H9 (cell line): Measurements from ENCODE around the gene SYTL1. TPM values are rescaled to one million over a fixed set of nuclear protein-coding genes. Genes with fewer than 3 reads are reported as not detected.

ENCODE experiments used
- DNase-seq: peaks from one replicate; pipeline ENCODE4 v3.0.0-alpha.2; 2017
- H2AFZ ChIP-seq: one replicate; pipeline ENCODE4 v1.6.1; 2013; ENCODE audit warnings: mild to moderate bottlenecking, low read length, control low read depth, moderate library complexity
- H2AK5ac ChIP-seq: 2 replicates; pipeline ENCODE4 v1.6.1; 2013; ENCODE audit warnings: low read length, control low read depth, mixed read lengths; ENCODE audit not compliant: insufficient read length
- H2BK120ac ChIP-seq: one replicate; pipeline ENCODE4 v1.6.1; 2013; ENCODE audit warnings: low read depth, mild to moderate bottlenecking, low read length, control low read depth, inconsistent platforms; ENCODE audit not compliant: poor library complexity, severe bottlenecking
- H2BK12ac ChIP-seq: 2 replicates; pipeline ENCODE4 v1.6.1; 2013; ENCODE audit warnings: low read length, control low read depth, mixed read lengths, low read depth; ENCODE audit not compliant: insufficient read length
- H2BK15ac ChIP-seq: 2 replicates; pipeline ENCODE4 v1.6.1; 2013; ENCODE audit warnings: low read depth, low read length, control low read depth
- H2BK20ac ChIP-seq: one replicate; pipeline ENCODE4 v1.6.1; 2013; ENCODE audit warnings: low read depth, mild to moderate bottlenecking, low read length, control low read depth, inconsistent platforms; ENCODE audit not compliant: poor library complexity, severe bottlenecking
- H2BK5ac ChIP-seq: 2 replicates; pipeline ENCODE4 v1.6.1; 2013; ENCODE audit warnings: low read length, control low read depth, mixed read lengths; ENCODE audit not compliant: insufficient read length
- H3K14ac ChIP-seq: 2 replicates; pipeline ENCODE4 v1.6.1; 2013; ENCODE audit warnings: low read length, control low read depth; ENCODE audit not compliant: insufficient read depth
- H3K18ac ChIP-seq: 2 replicates; pipeline ENCODE4 v1.6.1; 2013; ENCODE audit warnings: low read depth, mild to moderate bottlenecking, mixed read lengths, low read length, control low read depth; ENCODE audit not compliant: insufficient read length
- H3K23ac ChIP-seq: 2 replicates; pipeline ENCODE4 v1.6.1; 2013; ENCODE audit warnings: low read length, control low read depth, mixed read lengths, low read depth; ENCODE audit not compliant: insufficient read length
- H3K23me2 ChIP-seq: 2 replicates; pipeline ENCODE4 v1.6.1; 2013; ENCODE audit warnings: low read depth, mild to moderate bottlenecking, mixed read lengths, low read length, control low read depth; ENCODE audit not compliant: insufficient read length, poor library complexity, severe bottlenecking
- H3K27ac ChIP-seq: 2 replicates; pipeline ENCODE4 v1.5.1; 2013; ENCODE audit warnings: low read length, control low read depth, mixed read lengths, low read depth; ENCODE audit not compliant: insufficient read length
- H3K27me3 ChIP-seq: 2 replicates; pipeline ENCODE4 v1.6.1; 2013; ENCODE audit warnings: low read length, control low read depth, inconsistent platforms; ENCODE audit not compliant: insufficient read depth
- H3K4ac ChIP-seq: 2 replicates; pipeline ENCODE4 v1.6.1; 2013; ENCODE audit warnings: low read depth, mild to moderate bottlenecking, control low read depth, inconsistent platforms, low read length, moderate library complexity
- H3K4me1 ChIP-seq: 2 replicates; pipeline ENCODE4 v1.6.1; 2013; ENCODE audit warnings: low read length, control low read depth, inconsistent platforms; ENCODE audit not compliant: insufficient read depth
- H3K4me2 ChIP-seq: 2 replicates; pipeline ENCODE4 v1.6.1; 2013; ENCODE audit warnings: low read length, control low read depth, mixed read lengths; ENCODE audit not compliant: insufficient read length, insufficient read depth
- H3K56ac ChIP-seq: 2 replicates; pipeline ENCODE4 v1.6.1; 2013; ENCODE audit warnings: low read depth, mild to moderate bottlenecking, mixed read lengths, low read length, control low read depth; ENCODE audit not compliant: insufficient read length
- H3K79me1 ChIP-seq: 2 replicates; pipeline ENCODE4 v1.6.1; 2013; ENCODE audit warnings: low read depth, mild to moderate bottlenecking, moderate library complexity, low read length, control low read depth, inconsistent platforms; ENCODE audit not compliant: insufficient read depth, poor library complexity, severe bottlenecking
- H3K79me2 ChIP-seq: 2 replicates; pipeline ENCODE4 v1.6.1; 2013; ENCODE audit warnings: low read length, control low read depth, inconsistent platforms; ENCODE audit not compliant: insufficient read depth
- H3K9ac ChIP-seq: 2 replicates; pipeline ENCODE4 v1.6.1; 2013; ENCODE audit warnings: low read length, control low read depth, mixed read lengths; ENCODE audit not compliant: insufficient read length; ENCODE audit errors: extremely low read depth
- H3K9me3 ChIP-seq: one replicate; pipeline ENCODE4 v1.6.1; 2013; ENCODE audit warnings: low read depth, low read length, inconsistent platforms; ENCODE audit not compliant: control insufficient read depth
- H3T11ph ChIP-seq: one replicate; pipeline ENCODE4 v1.6.1; 2013; ENCODE audit warnings: mild to moderate bottlenecking, low read length, control low read depth, inconsistent platforms
- H4K20me1 ChIP-seq: one replicate; pipeline ENCODE4 v1.6.1; 2013; ENCODE audit not compliant: control insufficient read depth, insufficient read length, insufficient read depth
- H4K5ac ChIP-seq: 2 replicates; pipeline ENCODE4 v1.6.1; 2013; ENCODE audit warnings: low read depth, mild to moderate bottlenecking, mixed read lengths, low read length, control low read depth; ENCODE audit not compliant: insufficient read length
- H4K8ac ChIP-seq: replicated peaks from 2 replicates; pipeline ENCODE4 v1.6.1; 2013; ENCODE audit warnings: low read length, control low read depth, mixed read lengths, low read depth; ENCODE audit not compliant: insufficient read length
- H4K91ac ChIP-seq: 2 replicates; pipeline ENCODE4 v1.6.1; 2013; ENCODE audit warnings: low read depth, mild to moderate bottlenecking, moderate library complexity, mixed read lengths, low read length, control low read depth; ENCODE audit not compliant: insufficient read length
- H3K27ac Mint-ChIP-seq, 3 experiments: 2 replicates in 2 of 3; 3 replicates in 1 of 3; pipeline ENCODE4 v1.8.0; 2020 to 2021; ENCODE audit warnings: mixed read lengths in 3 of 3, mild to moderate bottlenecking in 1 of 3, moderate library complexity in 1 of 3
- H3K27me3 Mint-ChIP-seq: 2 replicates; pipeline ENCODE4 v1.8.0; 2021; ENCODE audit warnings: low read depth, mild to moderate bottlenecking, moderate library complexity, mixed read lengths
- H3K36me3 Mint-ChIP-seq, 3 experiments: 2 replicates in 2 of 3; 3 replicates in 1 of 3; pipeline ENCODE4 v1.8.0; 2020 to 2021; ENCODE audit warnings: low read depth in 3 of 3, mixed read lengths in 3 of 3; ENCODE audit not compliant: insufficient read depth in 1 of 3
- H3K4me1 Mint-ChIP-seq, 2 experiments: 2 replicates each; pipeline ENCODE4 v1.8.0; 2020; ENCODE audit warnings: mixed read lengths in 2 of 2
- H3K4me3 Mint-ChIP-seq, 2 experiments: 2 replicates in 1 of 2; 3 replicates in 1 of 2; pipeline ENCODE4 v1.8.0; 2020 to 2021; ENCODE audit warnings: mild to moderate bottlenecking in 2 of 2, mixed read lengths in 2 of 2, moderate library complexity in 1 of 2
- H3K9me3 Mint-ChIP-seq, 2 experiments: 2 replicates in 1 of 2; 3 replicates in 1 of 2; pipeline ENCODE4 v1.8.0; 2020; ENCODE audit warnings: mild to moderate bottlenecking in 2 of 2, mixed read lengths in 2 of 2, moderate library complexity in 1 of 2
- WGBS: extraction: QIAGEN DNeasy Blood & Tissue Kit; methylation state at CpG from one replicate; pipeline ENCODE4 v1.1.7; 2013; ENCODE audit warnings: missing lambda C conversion rate, low lambda C conversion rate, mixed read lengths; ENCODE audit not compliant: insufficient read length; ENCODE audit errors: extremely low coverage; 5-methylcytosine and 5-hydroxymethylcytosine counted together
- total RNA-seq: library from RNA; stranded (reverse); gene quantifications from 2 replicates; pipeline ENCODE4 v1.2.1, GENCODE V29; 2021
- TF ChIP-seq, protein P1 (sequence below): fragments of 200-600 bp; sonication (generic); conservative IDR thresholded peaks from 3 replicates; pipeline ENCODE4 v1.8.0; 2021; ENCODE audit warnings: antibody characterized with exemption, mild to moderate bottlenecking

SYTL1 gene
- total RNA-seq, 1 experiment from 2014 or later, result 12.0 TPM

DNA sequence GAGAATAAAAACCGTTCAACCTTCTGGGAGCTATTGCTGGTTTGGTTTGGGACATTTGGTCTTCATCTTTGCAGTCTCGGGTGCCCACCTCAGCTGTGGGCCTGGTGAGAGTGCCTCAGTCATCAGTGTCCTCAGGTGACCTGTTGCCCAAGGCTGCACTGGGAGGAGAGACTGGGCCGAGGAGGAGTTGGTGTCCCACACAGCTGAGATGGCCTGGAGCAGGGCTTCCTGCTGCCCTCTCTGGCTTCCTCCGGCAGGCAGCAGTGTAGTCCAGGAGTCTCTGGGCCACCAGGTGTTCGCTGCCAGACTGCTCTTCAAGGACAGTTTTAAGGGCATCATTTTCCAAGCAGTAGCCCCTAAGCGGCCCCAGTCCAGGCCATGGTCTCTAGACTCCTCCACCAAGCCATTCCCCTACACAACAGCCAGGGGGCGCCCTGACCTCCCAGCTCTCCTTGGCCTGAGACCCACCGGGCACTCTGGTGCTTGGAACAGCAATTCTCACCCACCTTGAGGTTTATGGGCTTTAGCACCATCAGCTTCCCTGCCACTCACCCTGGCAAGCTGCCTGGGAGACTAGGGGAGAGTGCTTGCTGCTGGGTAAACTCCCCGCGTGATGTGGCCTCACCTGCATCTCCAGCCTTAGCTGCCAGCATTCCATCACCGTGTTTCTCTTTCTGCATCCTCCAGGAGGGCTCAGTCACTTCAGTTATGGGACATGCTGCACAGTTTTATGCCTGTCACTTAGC is 9.1 kb upstream of the SYTL1 start:
- Histone ChIP-seq H3K4me2 (no peak overlapping the region), H4K91ac (no peak overlapping the region), H3K79me2 (peaks cover 2% of the 10 kb centered on the region; the same call in 1 of the 2 replicates), H3K23me2 (no peaks in the 10 kb centered on the region), H2BK12ac (no peak overlapping the region), H3K27me3 (no peaks in the 10 kb centered on the region), H3K4ac (no peak overlapping the region), H3K79me1 (peaks cover 3% of the 10 kb centered on the region), H3K14ac (no peak overlapping the region), H2AK5ac (no peak overlapping the region), H3K9ac (no peak overlapping the region), H3K27ac (no peak overlapping the region), H3K9me3 (no peaks in the 10 kb centered on the region), H3K56ac (no peak overlapping the region), H3K18ac (no peak overlapping the region), H3K4me1 (no peaks in the 10 kb centered on the region), H2BK120ac (no peak overlapping the region), H4K20me1 (no peaks in the 10 kb centered on the region), H4K5ac (no peak overlapping the region), H2BK20ac (no peak overlapping the region), H3K23ac (no peak overlapping the region), H2AFZ (no peak overlapping the region), H3T11ph (no peak overlapping the region), H4K8ac (no peak overlapping the region), H2BK5ac (no peak overlapping the region), H2BK15ac (no peak overlapping the region)
- H3K36me3 Mint-ChIP-seq, result peaks cover 25 to 58% (median 51%) of the 10 kb centered on the region in 3 experiments; a peak in 6 of 7 replicates
- no peaks in the 10 kb centered on the region for H3K9me3 Mint-ChIP-seq
- no peak overlapping the region for H3K4me3 Mint-ChIP-seq
- WGBS, result no CpG with 5 or more reads among the region's 11 CpGs
- TF ChIP-seq, protein P1, sequence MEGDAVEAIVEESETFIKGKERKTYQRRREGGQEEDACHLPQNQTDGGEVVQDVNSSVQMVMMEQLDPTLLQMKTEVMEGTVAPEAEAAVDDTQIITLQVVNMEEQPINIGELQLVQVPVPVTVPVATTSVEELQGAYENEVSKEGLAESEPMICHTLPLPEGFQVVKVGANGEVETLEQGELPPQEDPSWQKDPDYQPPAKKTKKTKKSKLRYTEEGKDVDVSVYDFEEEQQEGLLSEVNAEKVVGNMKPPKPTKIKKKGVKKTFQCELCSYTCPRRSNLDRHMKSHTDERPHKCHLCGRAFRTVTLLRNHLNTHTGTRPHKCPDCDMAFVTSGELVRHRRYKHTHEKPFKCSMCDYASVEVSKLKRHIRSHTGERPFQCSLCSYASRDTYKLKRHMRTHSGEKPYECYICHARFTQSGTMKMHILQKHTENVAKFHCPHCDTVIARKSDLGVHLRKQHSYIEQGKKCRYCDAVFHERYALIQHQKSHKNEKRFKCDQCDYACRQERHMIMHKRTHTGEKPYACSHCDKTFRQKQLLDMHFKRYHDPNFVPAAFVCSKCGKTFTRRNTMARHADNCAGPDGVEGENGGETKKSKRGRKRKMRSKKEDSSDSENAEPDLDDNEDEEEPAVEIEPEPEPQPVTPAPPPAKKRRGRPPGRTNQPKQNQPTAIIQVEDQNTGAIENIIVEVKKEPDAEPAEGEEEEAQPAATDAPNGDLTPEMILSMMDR, result peak; percentile 96
- peak; percentile 73 for DNase-seq
- H3K4me1 Mint-ChIP-seq, result no peaks in the 10 kb centered on the region
- H3K27ac Mint-ChIP-seq, result peak overlapping the region in 1 of 3 experiments; percentile 73; a peak in 1 of 7 replicates
- no peaks in the 10 kb centered on the region for H3K27me3 Mint-ChIP-seq
